K562 (cell line): ENCODE results near the gene TMEM121.

Experiments used
- GABPA ChIP-seq: fragments of 200-800 bp; sonication (Bioruptor generic); conservative IDR thresholded peaks from 2 replicates; pipeline ENCODE4 v1.6.1; 2016; ENCODE audit warnings: low read depth, missing genetic modification characterization, missing compliant biosample characterization
- NFIC ChIP-seq: fragments of 450-650 bp; IDR thresholded peaks from 2 replicates; pipeline ENCODE4 v1.6.1; 2017; ENCODE audit warnings: mild to moderate bottlenecking, inconsistent platforms
- NFYB ChIP-seq: IDR thresholded peaks from 2 replicates; pipeline ENCODE4 v1.6.1; 2011; ENCODE audit warnings: mild to moderate bottlenecking, moderate library complexity; ENCODE audit not compliant: insufficient read length; ENCODE audit errors: extremely low read depth
- PPARD ChIP-seq: fragments of 250-450 bp; sonication (Bioruptor Pico); IDR thresholded peaks from 2 replicates; pipeline ENCODE4 v1.8.0; 2022; ENCODE audit warnings: inconsistent platforms, mild to moderate bottlenecking, moderate library complexity
- TCFL5 ChIP-seq: fragments of 250-450 bp; sonication (Bioruptor Pico); conservative IDR thresholded peaks from 2 replicates; pipeline ENCODE4 v1.6.1; 2021; ENCODE audit warnings: mild to moderate bottlenecking, moderate library complexity, matching md5 sums
- ZBTB1 ChIP-seq: sonication (generic); formaldehyde crosslinking; IDR thresholded peaks from 2 replicates; pipeline ENCODE4 v1.8.1; 2023; ENCODE audit warnings: missing genetic modification reagents, low read depth, mild to moderate bottlenecking, borderline replicate concordance
- ZFX ChIP-seq: sonication (generic); formaldehyde crosslinking; IDR thresholded peaks from 2 replicates; pipeline ENCODE4 v1.8.0; 2022; ENCODE audit warnings: mild to moderate bottlenecking, missing genetic modification reagents, moderate library complexity
- ZNF695 ChIP-seq: fragments of 450-650 bp; formaldehyde crosslinking; IDR thresholded peaks from 2 replicates; pipeline ENCODE4 v1.4.0; 2020; ENCODE audit warnings: mild to moderate bottlenecking, moderate library complexity
- ZNF766 ChIP-seq: fragments of 200-800 bp; sonication (Bioruptor generic); conservative IDR thresholded peaks from 2 replicates; pipeline ENCODE4 v1.6.1; 2016; ENCODE audit warnings: missing genetic modification characterization, missing compliant biosample characterization
- TF ChIP-seq, protein P1 (sequence below), 3 experiments: IDR thresholded peaks in 2 of 3; conservative IDR thresholded peaks in 1 of 3; 2 replicates each; pipeline ENCODE4 v1.5.1; 2011 to 2012; ENCODE audit warnings: low read length in 3 of 3, mild to moderate bottlenecking in 3 of 3, control low read depth in 2 of 3, improper control_type of control experiment in 1 of 3, inconsistent platforms in 1 of 3, low read depth in 1 of 3, mixed read lengths in 1 of 3, moderate library complexity in 1 of 3; ENCODE audit not compliant: insufficient read depth in 2 of 3

DNA sequence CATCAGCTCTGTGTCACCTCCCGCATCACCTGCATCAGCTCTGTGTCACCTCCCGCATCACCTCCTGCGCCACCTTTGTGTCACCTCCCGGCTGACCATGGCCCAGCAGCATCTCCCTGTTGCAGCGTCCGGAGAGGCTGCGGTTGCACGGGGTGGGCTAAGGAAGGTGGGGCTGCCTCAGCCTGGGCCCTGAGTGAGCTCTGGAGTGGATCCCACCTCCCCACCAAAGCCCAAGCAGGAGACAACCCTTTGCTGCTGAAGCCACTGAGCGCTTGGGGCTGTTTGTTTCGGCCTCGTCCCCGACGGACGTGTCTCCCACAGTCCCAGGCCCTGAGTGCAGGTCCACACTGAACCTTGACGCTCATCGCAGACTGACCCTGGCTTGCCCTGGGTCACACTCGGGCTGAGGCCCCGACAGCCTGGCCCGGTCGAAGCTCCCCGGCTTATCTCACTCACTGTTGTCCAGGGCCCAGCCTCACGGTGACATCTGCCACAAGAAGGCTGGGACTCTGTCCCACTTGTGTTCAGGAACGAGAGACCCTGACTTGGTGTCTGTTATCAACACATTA, 12.2 kb downstream of the TMEM121 start:
- TF ChIP-seq, protein P1, sequence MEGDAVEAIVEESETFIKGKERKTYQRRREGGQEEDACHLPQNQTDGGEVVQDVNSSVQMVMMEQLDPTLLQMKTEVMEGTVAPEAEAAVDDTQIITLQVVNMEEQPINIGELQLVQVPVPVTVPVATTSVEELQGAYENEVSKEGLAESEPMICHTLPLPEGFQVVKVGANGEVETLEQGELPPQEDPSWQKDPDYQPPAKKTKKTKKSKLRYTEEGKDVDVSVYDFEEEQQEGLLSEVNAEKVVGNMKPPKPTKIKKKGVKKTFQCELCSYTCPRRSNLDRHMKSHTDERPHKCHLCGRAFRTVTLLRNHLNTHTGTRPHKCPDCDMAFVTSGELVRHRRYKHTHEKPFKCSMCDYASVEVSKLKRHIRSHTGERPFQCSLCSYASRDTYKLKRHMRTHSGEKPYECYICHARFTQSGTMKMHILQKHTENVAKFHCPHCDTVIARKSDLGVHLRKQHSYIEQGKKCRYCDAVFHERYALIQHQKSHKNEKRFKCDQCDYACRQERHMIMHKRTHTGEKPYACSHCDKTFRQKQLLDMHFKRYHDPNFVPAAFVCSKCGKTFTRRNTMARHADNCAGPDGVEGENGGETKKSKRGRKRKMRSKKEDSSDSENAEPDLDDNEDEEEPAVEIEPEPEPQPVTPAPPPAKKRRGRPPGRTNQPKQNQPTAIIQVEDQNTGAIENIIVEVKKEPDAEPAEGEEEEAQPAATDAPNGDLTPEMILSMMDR (IDR thresholded peaks at IDR 0.05 in 2 of 3, conservative IDR thresholded peaks at IDR 0.05 in 1 of 3; ENCODE audit: insufficient read depth in 2 of 3, low read depth in 1 of 3, low read length in 3 of 3) = no peak
- TF ChIP-seq ZNF766 (CRISPR knock-in tag) (no peak), PPARD (CRISPR knock-in tag) (no peak), NFYB (no peak), GABPA (tag) (no peak), ZBTB1 (no peak), NFIC (no peak), ZFX (CRISPR knock-in tag) (no peak), ZNF695 (no peak), TCFL5 (CRISPR knock-in tag) (no peak)
